CD8-positive, alpha-beta memory T cell (primary cell): ENCODE data around the gene SRXN1. TPM values are rescaled to one million over a fixed set of nuclear protein-coding genes. Genes with fewer than 3 reads are reported as not detected.
"Not testable (repeated sequence)": the region's sequence is repeated elsewhere in the genome, so short reads cannot be mapped to it uniquely, and the experiment has no call there.

Experiments used
- CTCF ChIA-PET: fragments of 350-600 bp; sonication (Branson Sonifier 250); formaldehyde crosslinking; loops from one replicate; lab custom pipeline; 2021; ENCODE audit warnings: antibody characterized with exemption; lab: Charles Lee
- POLR2A ChIA-PET: fragments of 350-600 bp; sonication (Branson Sonifier 250); formaldehyde crosslinking; loops from one replicate; lab custom pipeline; 2021; ENCODE audit warnings: antibody characterized with exemption; lab: Charles Lee
- DNase-seq, 5 donors: peaks; one replicate each; pipeline versions ENCODE4 v3.0.0 to v3.0.0-alpha.2; 2020 to 2022; ENCODE audit warnings: mixed read lengths in 1 of 5
- H3K27ac ChIP-seq: one replicate; pipeline ENCODE4 v1.7.0; 2013; ENCODE audit warnings: low read depth, mild to moderate bottlenecking, low read length, moderate library complexity
- H3K27me3 ChIP-seq: 2 replicates; pipeline ENCODE4 v1.7.0; 2013; ENCODE audit warnings: low read length, mild to moderate bottlenecking; ENCODE audit not compliant: insufficient read depth, poor library complexity, severe bottlenecking
- H3K36me3 ChIP-seq: 2 replicates; pipeline ENCODE4 v1.7.0; 2013; ENCODE audit warnings: mild to moderate bottlenecking, low read length, moderate library complexity; ENCODE audit not compliant: insufficient read depth
- H3K4me1 ChIP-seq: 2 replicates; pipeline ENCODE4 v1.7.0; 2013; ENCODE audit warnings: mild to moderate bottlenecking, low read length, moderate library complexity; ENCODE audit not compliant: insufficient read depth
- H3K4me3 ChIP-seq: 2 replicates; pipeline ENCODE4 v1.7.0; 2013; ENCODE audit warnings: mild to moderate bottlenecking, low read length
- H3K9me3 ChIP-seq: 2 replicates; pipeline ENCODE4 v1.7.0; 2013; ENCODE audit warnings: mild to moderate bottlenecking, low read length
- H3K27ac Mint-ChIP-seq, 8 donors: one replicate each; pipeline ENCODE4 v1.8.0; 2020 to 2021; ENCODE audit warnings: mixed read lengths in 8 of 8, mild to moderate bottlenecking in 6 of 8, inconsistent platforms in 3 of 8, moderate library complexity in 3 of 8
- H3K27me3 Mint-ChIP-seq, 2 donors: one replicate each; pipeline ENCODE4 v1.8.0; 2020 to 2021; ENCODE audit warnings: mixed read lengths in 2 of 2, mild to moderate bottlenecking in 1 of 2, moderate library complexity in 1 of 2
- H3K36me3 Mint-ChIP-seq, 3 donors: one replicate each; pipeline ENCODE4 v1.8.0; 2020 to 2021; ENCODE audit warnings: mixed read lengths in 3 of 3, inconsistent platforms in 1 of 3, mild to moderate bottlenecking in 1 of 3
- H3K4me1 Mint-ChIP-seq, 3 donors: one replicate each; pipeline ENCODE4 v1.8.0; 2020 to 2021; ENCODE audit warnings: mixed read lengths in 3 of 3, inconsistent platforms in 1 of 3, mild to moderate bottlenecking in 1 of 3
- H3K4me3 Mint-ChIP-seq, 7 donors: one replicate each; pipeline ENCODE4 v1.8.0; 2020 to 2021; ENCODE audit warnings: mixed read lengths in 7 of 7, mild to moderate bottlenecking in 6 of 7, moderate library complexity in 4 of 7, inconsistent platforms in 2 of 7
- H3K9me3 Mint-ChIP-seq, 5 donors: one replicate each; pipeline ENCODE4 v1.8.0; 2020 to 2022; ENCODE audit warnings: mixed read lengths in 5 of 5, mild to moderate bottlenecking in 3 of 5, moderate library complexity in 2 of 5, inconsistent platforms in 1 of 5
- polyA plus RNA-seq: library from polyadenylated mRNA; unstranded; fragments of 300-500 nt; fragmentation: Illumina TruSeq; gene quantifications from one replicate; pipeline ENCODE4 v1.2.3, GENCODE V29; 2021
- total RNA-seq, 2 experiments: library from RNA; stranded (reverse); gene quantifications; one replicate each; pipeline ENCODE4 v1.2.3, GENCODE V29; 2021

The SRXN1 gene
- total and polyA plus RNA-seq, 3 experiments from 2014 or later: 20.3 to 26.3 (median 25.9) TPM

DNA sequence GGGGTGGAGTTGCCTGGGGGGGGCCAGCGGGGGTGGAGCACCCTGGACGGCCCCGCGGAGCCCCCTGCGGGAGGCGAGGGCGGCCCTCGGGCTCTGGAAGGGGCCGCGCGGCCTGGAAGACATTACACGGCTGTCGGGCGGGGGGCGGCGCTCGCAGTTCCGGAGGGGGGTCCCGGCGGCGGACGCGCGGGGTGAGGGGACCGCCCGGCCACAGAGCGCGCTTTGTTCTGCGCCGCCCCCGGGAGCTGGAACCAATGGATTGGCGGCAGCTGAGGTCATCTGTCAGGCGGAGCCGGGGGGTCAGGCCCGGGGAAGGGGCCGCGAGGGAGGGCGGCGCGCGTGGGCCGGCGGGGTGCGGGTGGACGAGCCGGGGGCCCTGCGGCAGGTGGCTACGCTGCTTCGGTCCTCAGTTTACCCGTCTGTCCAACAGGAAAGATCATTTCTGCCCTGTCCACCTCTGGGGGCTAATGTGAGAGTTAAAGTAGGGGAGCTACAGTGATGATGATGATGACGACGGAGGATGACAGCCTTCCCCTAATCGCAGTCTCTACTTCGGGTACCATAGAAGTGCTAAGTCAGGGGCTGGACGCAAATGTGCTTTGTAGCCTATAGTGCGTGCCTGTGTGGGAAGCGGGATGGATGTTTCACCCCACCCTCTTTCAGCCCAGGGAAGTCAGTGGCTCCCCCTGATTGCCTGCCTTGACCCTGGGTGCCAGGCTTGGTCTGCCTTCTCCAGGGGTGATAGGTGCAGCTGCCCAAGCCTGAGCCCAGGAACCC lies 10.4 kb downstream of the SRXN1 start:
- Histone ChIP-seq H3K9me3 (no peaks in the 10 kb centered on the region), H3K27me3 (peaks cover 7% of the 10 kb centered on the region), H3K4me3 (no peak overlapping the region), H3K4me1 (peaks cover 7% of the 10 kb centered on the region), H3K36me3 (no peaks in the 10 kb centered on the region), H3K27ac (no peak overlapping the region)
- Mint-ChIP-seq H3K36me3 (peaks cover 0 to 10% (median 0%) of the 10 kb centered on the region in 3 donors), H3K4me1 (peaks cover 10 to 26% (median 26%) of the 10 kb centered on the region in 3 donors), H3K27me3 (peaks cover 18 to 24% of the 10 kb centered on the region in 2 donors), H3K9me3 (no peaks in the 10 kb centered on the region), H3K27ac (no peak overlapping the region), H3K4me3 (peak overlapping the region in 5 of 7 donors; percentile 32 to 50 (median 35))
- DNase-seq: no peak
- ChIA-PET CTCF (no interaction called here), POLR2A (no interaction called here)

- H3K36me3 Mint-ChIP-seq, H3K9me3 Mint-ChIP-seq, H3K4me1 ChIP-seq, H3K36me3 ChIP-seq, H3K27ac Mint-ChIP-seq, POLR2A ChIA-PET, H3K9me3 ChIP-seq, H3K27ac ChIP-seq, H3K27me3 ChIP-seq, H3K4me3 Mint-ChIP-seq, CTCF ChIA-PET, DNase-seq, H3K4me3 ChIP-seq: not testable (repeated sequence)
- Mint-ChIP-seq H3K27me3 (peaks cover 18 to 24% of the 10 kb centered on the region in 2 donors), H3K4me1 (peaks cover 10 to 26% (median 23%) of the 10 kb centered on the region in 3 donors)
These were observed 11.0 kb downstream of the SRXN1 start for GRCh38 chr20:642013-642397.

DNA sequence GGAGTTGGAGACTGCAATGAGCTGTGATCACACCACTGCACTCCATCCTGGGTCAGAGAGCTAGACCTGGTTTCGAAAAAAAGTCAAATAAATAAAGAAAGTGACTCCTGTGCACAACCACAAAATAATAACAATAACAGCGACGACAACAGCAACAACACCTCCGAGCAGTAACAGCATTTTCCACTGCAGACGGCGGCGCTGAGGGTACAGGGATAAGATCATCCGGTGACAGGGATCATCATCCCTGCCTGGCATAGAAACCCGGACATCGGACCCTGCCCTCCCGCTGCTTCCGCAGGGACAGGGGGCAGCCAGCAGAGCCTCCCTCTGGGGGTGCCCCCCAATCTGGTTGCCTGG lies 11.5 kb downstream of the SRXN1 start:
- CTCF ChIA-PET: no interaction called here
- peaks cover 18 to 24% of the 10 kb centered on the region in 2 donors for H3K27me3 Mint-ChIP-seq

DNA sequence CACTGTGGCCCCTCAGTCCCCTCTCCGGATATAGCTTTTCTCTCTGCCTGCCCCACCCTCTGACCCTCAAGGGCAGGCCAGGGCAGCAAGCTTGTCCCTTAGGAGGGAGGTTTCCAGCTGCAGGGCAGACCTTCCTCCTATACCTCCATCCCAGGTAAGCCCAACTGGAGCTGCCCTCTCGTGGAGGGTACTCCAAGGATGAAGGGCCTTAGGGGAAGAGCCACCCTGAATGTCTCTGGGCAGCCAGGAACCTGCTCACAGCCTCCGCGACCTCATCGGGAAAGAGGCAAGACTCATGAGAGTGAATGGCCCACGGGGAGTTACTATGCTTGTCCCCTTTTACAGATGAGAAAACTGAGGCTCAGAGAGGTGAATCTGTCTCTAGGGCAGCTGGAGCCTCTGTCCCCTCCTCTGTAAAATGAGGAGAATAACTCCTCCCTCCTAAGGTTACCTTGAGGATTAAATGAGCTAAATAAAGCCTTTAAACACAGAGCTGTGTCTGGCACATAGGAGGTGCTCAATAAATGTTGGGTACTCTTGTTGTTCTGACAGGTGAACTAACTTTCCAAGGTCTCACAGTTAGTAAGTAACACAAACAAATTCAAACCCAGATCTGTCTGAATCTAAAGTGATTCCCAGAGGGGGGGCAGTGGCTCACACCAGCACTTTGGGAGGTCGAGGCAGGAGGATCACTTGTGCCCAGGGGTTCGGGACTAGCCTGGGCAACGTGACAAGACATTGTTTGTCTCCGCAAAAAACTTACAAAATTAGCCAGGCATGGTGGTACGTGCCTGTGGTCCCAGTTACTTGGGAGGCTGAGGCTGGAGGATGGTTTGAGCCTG lies 12.1 kb downstream of the SRXN1 start:
- no peak overlapping the region for H3K27ac ChIP-seq
- ChIA-PET POLR2A (no interaction called here), CTCF (no interaction called here)
- Mint-ChIP-seq H3K36me3 (no peaks in the 10 kb centered on the region), H3K4me1 (peaks cover 8 to 26% (median 19%) of the 10 kb centered on the region in 3 donors), H3K9me3 (no peaks in the 10 kb centered on the region), H3K4me3 (peak overlapping the region in 4 of 7 donors; percentile 4 to 63 (median 56)), H3K27me3 (peaks cover 18 to 24% of the 10 kb centered on the region in 2 donors), H3K27ac (peak overlapping the region in 1 of 8 donors; percentile 43)
- no peaks in the 10 kb centered on the region for H3K36me3 ChIP-seq
- no peak for DNase-seq
- no peaks in the 10 kb centered on the region for H3K9me3 ChIP-seq
- H3K27me3 ChIP-seq: peaks cover 7% of the 10 kb centered on the region
- peaks cover 7% of the 10 kb centered on the region for H3K4me1 ChIP-seq
- H3K4me3 ChIP-seq: no peak overlapping the region

More for the DNA sequence above, 11.5 kb downstream of the SRXN1 start:
- POLR2A ChIA-PET: no interaction called here
- peak overlapping the region in 1 of 8 donors; percentile 63 for H3K27ac Mint-ChIP-seq
- Histone ChIP-seq H3K27ac (no peak overlapping the region), H3K27me3 (peaks cover 7% of the 10 kb centered on the region), H3K36me3 (no peaks in the 10 kb centered on the region), H3K4me3 (no peak overlapping the region), H3K4me1 (peaks cover 7% of the 10 kb centered on the region), H3K9me3 (no peaks in the 10 kb centered on the region)
- peak overlapping the region in 5 of 7 donors; percentile 34 to 63 (median 63) for H3K4me3 Mint-ChIP-seq
- H3K9me3 Mint-ChIP-seq: no peaks in the 10 kb centered on the region
- no peak for DNase-seq
- peaks cover 8 to 26% (median 19%) of the 10 kb centered on the region in 3 donors for H3K4me1 Mint-ChIP-seq
- peaks cover 0 to under 1% (median 0%) of the 10 kb centered on the region in 3 donors for H3K36me3 Mint-ChIP-seq

DNA sequence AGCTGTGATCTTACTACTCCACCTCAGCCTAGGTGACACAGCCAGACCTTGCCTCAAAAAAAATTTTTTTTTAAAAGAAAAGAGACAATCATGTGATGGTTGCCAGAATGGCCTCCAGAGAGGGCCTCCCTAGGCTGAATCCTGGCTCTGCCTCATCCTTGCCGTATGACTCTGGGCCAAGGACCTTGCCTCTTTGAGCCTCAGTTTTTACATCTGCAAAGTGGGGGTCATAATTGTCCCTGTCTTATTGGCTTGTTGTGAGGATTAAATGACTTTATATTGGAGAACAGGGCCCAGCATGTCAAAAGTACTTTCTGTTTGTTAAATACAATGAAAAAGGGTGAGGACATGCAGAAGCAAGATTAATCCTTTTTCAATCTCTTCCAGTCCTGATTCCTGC lies 14.4 kb downstream of the SRXN1 start:
- no peaks in the 10 kb centered on the region for H3K9me3 Mint-ChIP-seq
- Histone ChIP-seq H3K36me3 (no peaks in the 10 kb centered on the region), H3K4me1 (no peaks in the 10 kb centered on the region), H3K4me3 (no peak overlapping the region), H3K27ac (no peak overlapping the region), H3K27me3 (peaks cover 7% of the 10 kb centered on the region), H3K9me3 (no peaks in the 10 kb centered on the region)
- ChIA-PET POLR2A (no interaction called here), CTCF (no interaction called here)
- no peak for DNase-seq
- no peaks in the 10 kb centered on the region for H3K36me3 Mint-ChIP-seq
- H3K27me3 Mint-ChIP-seq: peaks cover 12 to 22% of the 10 kb centered on the region in 2 donors
- H3K4me1 Mint-ChIP-seq: peaks cover 3 to 15% (median 11%) of the 10 kb centered on the region in 3 donors
- H3K27ac Mint-ChIP-seq: peak overlapping the region in 1 of 8 donors; percentile 36
- no peak overlapping the region for H3K4me3 Mint-ChIP-seq

DNA sequence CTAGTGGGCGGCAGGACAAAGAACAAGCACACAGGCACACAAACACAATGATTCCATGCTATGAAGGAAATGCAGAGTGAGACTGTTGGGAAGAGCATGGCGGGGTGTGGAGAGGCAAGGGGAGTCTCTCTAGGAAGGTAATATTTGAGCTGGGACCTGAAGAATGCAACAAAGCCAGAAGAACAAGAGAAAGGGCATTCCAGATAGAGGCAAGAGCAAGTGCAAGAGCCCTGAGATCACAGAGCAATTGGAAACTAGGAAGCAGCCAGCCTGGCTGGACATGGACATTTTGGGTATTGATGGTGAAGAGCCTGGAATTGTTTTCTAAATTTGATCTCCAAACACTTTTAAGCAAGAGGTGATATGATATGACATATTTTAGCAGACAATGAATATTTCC lies 15.4 kb downstream of the SRXN1 start:
- Histone ChIP-seq H3K4me3 (no peak overlapping the region), H3K27ac (no peak overlapping the region), H3K36me3 (no peaks in the 10 kb centered on the region), H3K4me1 (no peaks in the 10 kb centered on the region), H3K27me3 (peaks cover under 1% of the 10 kb centered on the region), H3K9me3 (no peaks in the 10 kb centered on the region)
- peaks cover 5 to 18% of the 10 kb centered on the region in 2 donors for H3K27me3 Mint-ChIP-seq
- H3K36me3 Mint-ChIP-seq: no peaks in the 10 kb centered on the region
- ChIA-PET POLR2A (no interaction called here), CTCF (no interaction called here)
- H3K9me3 Mint-ChIP-seq: no peaks in the 10 kb centered on the region
- no peak overlapping the region for H3K4me3 Mint-ChIP-seq
- DNase-seq: no peak
- peaks cover 3 to 8% (median 7%) of the 10 kb centered on the region in 3 donors for H3K4me1 Mint-ChIP-seq
- no peak overlapping the region for H3K27ac Mint-ChIP-seq

- Mint-ChIP-seq H3K9me3 (no peaks in the 10 kb centered on the region), H3K27ac (no peak overlapping the region), H3K4me3 (no peak overlapping the region), H3K4me1 (no peaks in the 10 kb centered on the region), H3K36me3 (no peaks in the 10 kb centered on the region), H3K27me3 (peaks cover 2 to 13% of the 10 kb centered on the region in 2 donors)
- no peak overlapping the region for H3K4me3 ChIP-seq
- POLR2A ChIA-PET: no interaction called here
- no peaks in the 10 kb centered on the region for H3K4me1 ChIP-seq
- CTCF ChIA-PET: interaction anchor here (1.1 kb wide), 1 partner anchor 10 kb away, joined by 3 read pairs; no protein-coding TSS in a partner anchor
- H3K27me3 ChIP-seq: no peaks in the 10 kb centered on the region
- no peaks in the 10 kb centered on the region for H3K36me3 ChIP-seq
- DNase-seq: no peak
- no peak overlapping the region for H3K27ac ChIP-seq
- no peaks in the 10 kb centered on the region for H3K9me3 ChIP-seq
These were observed 17.1 kb downstream of the SRXN1 start for GRCh38 chr20:635893-636338.
